Stimulated activated CD4-positive, alpha-beta T cell treated with anti-CD3 and anti-CD28 coated beads, Interleukin-2, amount 100 ng/mL, for 24 hours (primary cell): ENCODE measurements around the gene CYP21A2.
"Not testable (repeated sequence)": the region's sequence is repeated elsewhere in the genome, so short reads cannot be mapped to it uniquely, and the experiment has no call there.

Source experiments
- DNase-seq, 2 donors: peaks; one replicate each; pipeline ENCODE4 v3.0.0-alpha.2; 2020

CYP21A2 gene

GRCh38 chr6:32056254-32056653 lies 18.0 kb downstream of the CYP21A2 start:
- no peak for DNase-seq

DNA sequence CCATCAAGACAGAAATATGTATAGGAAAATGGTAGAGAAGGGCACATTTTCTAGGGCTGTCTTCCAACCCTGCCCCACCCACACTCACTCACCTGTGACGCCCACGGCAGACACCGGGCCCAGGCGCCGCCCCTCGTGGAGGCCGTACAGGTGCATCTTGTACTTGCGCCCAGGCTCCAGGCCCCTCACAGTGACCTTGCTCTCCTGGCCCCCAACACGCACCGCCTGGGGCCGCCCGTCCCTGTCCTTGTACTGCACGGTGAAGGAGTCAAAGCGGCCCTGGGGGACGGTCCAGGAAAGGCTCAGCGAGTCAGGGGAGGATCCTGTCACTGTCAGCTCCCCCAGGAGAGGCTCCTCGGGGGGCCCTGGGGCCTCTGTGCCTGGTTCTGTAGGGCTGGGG lies 19.8 kb downstream of the CYP21A2 start:
- DNase-seq = no peak

- no peak for DNase-seq
Observed at GRCh38 chr6:32058511-32058963, 20.3 kb downstream of the CYP21A2 start.

GRCh38 chr6:32060966-32061655 lies 22.9 kb downstream of the CYP21A2 start:
- DNase-seq = no peak

DNA sequence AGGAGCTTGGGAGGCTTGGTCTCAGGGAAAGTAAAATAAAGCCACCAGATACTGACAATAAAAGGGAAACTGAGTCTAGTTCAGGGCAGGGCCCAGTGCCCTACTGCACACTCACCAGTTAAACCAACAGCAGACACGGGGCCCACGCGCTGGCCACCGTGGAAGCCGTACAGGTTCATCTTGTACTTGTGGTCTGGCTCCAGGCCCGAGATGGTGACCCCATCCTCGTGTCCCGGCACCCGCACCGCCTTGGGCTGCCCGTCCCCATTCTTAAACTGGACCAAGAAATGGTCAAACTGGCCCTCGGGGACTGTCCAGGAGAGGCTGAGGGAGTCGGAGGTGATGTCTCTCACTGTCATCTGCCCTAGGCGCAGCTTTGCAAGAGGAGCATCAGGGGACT lies 26.5 kb downstream of the CYP21A2 start:
- DNase-seq = no peak

DNA sequence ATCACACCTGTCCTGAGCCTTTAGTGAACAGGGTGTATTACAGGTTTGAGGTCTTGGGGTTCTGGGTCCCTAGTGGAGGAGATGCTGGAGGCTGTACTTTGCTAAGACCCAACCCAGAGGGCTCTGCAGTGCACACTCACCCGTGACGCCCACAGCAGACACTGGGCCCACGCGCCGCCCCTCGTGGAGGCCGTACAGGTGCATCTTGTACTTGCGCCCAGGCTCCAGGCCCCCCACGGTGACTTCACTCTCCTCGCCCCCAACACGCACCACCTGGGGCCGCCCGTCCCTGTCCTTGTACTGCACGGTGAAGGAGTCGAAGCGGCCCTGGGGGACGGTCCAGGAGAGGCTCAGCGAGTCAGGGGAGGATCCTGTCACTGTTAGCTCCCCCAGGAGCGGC lies 29.3 kb downstream of the CYP21A2 start:
- DNase-seq = not testable (repeated sequence)

DNA sequence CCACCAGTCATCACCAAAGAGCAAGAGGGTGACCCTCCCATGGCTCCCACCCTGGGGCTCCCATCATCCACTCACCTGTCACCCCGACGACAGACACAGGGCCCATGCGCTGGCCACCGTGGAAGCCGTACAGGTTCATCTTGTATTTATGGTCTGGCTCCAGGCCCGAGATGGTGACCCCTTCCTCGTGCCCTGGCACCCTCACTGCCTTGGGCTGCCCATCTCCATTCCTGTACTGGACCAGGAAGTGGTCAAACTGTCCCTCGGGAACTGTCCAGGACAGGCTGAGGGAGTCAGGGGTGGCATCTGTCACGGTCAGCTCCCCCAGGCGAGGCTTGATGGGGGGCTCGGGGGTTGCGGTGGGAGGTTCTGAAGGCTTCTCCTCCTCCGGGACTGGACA lies 30.1 kb downstream of the CYP21A2 start:
- not testable (repeated sequence) for DNase-seq

DNA sequence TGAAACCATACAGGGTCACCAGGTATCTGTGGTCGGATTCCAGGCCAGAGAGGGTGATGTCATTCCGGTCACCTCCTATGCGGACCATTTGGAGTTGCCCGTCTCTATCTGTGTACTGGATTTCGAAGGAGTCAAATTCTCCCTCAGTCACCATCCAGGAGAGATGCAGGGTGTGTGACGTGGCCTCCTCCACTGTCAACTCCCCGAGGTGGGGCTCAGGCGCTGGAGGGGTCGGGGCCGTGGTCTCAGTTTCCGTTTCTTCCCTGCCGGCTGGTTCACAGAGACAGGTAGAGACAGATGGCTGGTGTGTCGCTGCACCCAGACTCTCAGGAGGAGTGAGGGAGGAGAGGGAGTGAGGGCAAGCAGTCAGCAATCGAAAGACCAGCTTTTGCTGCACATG lies 30.7 kb downstream of the CYP21A2 start:
- DNase-seq = no peak

DNA sequence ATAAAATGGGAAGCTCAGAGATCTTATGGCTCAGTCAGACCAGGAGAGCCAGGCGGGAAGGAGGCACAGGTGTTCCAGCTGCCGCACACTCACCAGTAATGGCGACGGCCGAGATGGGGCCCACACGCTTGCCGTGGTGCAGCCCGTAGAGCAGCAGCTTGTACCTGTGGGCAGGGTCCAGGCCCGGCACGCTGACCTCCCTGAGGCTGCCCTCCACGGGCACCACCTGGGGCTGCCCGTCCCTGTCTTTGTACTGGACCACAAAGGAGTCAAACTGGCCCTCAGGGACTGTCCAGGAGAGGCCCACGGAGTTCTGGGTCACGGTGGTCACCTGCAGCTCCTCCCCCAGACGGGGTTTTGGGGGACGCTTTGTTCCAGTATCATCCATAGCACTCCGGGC lies 31.2 kb downstream of the CYP21A2 start:
- no peak for DNase-seq

DNA sequence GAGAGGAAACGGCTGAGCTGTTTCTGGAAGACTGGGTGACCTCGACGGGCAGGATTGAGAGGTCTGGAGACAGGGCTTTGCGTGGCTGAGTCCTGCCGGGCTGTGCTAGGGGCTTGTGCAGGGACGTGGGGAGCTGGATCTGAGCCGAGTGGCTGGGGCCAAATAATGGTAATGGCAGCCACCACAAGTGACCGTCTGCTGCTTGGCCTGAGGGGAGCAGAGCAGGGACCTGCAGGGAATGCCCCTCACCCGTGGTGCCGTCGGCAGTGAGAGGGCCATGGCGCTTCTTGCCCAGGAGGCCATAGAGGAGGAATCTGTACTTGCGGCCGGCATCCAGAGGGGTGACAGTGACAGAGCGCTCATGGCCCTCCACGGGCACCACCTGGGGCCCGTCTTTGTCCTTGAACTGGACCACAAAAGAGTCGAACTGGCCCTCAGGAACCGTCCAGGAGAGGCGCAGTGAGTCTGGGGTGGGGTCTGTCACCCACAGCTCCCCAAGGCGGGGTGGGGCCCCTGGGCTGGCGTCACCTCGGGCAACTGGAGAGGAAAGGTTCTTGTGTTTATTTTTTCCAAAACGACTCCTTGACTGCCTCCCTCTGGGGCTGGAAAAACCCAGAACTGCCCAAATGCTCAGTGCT lies 31.8 kb downstream of the CYP21A2 start:
- DNase-seq = no peak

GRCh38 chr6:32070814-32071543 lies 32.8 kb downstream of the CYP21A2 start:
- no peak for DNase-seq

DNA sequence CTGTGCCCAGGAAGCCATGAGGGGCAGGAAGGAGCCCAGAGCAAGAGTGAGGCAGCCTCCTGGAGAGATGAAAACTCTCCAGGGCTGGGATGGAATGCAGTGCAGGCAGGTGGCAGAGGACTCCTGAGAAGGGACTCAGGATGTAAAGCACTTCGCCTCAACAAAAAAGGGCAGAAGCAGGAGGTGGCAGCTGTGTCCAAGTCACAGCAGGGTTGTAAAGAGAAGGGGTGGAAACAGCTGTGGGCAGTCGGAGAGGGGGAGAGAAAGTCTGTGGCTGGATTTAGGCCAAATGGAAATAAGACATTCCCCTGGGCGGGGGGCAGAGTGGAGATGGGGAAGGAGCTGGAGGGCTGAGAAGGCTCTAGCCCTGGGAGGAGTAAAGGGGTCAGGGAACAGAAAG lies 34.9 kb downstream of the CYP21A2 start:
- DNase-seq = no peak

GRCh38 chr6:32073613-32074012 lies 35.4 kb downstream of the CYP21A2 start:
- DNase-seq = no peak

GRCh38 chr6:32074996-32075532 lies 36.8 kb downstream of the CYP21A2 start:
- no peak for DNase-seq

GRCh38 chr6:32075781-32076180 lies 37.6 kb downstream of the CYP21A2 start:
- no peak for DNase-seq

GRCh38 chr6:32076321-32076809 lies 38.1 kb downstream of the CYP21A2 start:
- DNase-seq = no peak

DNA sequence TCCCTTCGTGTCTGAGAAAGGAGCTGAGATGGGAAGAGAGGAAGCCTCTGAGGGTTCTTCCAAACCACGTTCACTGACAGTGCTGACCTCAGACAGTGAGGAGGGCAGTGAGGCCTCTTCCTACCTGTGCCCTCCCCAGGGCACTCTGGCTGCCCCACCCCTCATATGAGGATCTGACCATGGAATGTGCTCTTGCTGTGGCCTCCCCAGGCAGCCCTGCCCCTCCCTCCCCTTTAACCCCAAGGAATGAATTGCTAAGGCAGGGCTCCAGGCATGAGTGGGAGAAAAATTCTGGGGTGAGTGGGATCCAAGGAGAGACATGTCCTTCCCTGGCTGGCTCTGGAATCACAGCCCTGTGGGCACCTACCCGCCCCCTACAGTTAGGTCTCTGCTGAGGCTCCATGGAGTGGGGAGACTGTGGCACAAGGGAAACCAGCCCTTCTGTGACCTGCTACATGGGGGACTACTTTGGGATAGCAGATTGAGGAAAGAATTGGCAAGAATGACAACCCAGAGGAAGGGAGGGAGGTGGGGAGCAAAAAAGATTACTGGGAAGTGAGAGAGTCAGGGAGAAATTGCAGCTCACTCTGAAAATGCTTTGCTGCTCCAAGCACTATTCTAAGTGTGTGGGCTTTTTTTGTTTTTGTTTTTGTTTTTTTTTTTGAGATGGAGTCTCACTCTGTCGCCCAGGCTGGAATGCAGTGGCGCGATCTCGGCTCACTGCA lies 41.5 kb downstream of the CYP21A2 start:
- no peak for DNase-seq

- no peak for DNase-seq
Observed at GRCh38 chr6:32081168-32081990, 43.2 kb downstream of the CYP21A2 start.

DNA sequence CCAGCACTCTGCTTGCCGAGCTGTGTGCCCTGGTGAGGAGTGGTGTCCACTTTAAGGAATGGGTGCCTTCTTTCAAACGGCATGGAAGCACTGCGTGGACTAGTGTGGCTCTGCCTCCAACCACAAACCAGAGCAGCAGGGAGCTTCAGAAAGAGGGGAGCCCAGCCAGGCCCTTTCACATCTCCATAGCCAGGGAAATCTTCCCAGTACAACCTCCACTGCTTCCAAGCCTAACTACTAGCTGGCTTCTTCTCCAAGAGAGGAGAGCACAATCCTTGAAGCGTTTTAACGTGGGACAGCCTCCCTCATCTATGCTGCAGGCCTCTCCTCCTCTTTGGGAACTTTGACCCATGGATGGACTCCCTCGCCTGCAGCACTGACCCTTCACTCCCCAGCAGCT lies 44.3 kb downstream of the CYP21A2 start:
- DNase-seq = no peak

DNA sequence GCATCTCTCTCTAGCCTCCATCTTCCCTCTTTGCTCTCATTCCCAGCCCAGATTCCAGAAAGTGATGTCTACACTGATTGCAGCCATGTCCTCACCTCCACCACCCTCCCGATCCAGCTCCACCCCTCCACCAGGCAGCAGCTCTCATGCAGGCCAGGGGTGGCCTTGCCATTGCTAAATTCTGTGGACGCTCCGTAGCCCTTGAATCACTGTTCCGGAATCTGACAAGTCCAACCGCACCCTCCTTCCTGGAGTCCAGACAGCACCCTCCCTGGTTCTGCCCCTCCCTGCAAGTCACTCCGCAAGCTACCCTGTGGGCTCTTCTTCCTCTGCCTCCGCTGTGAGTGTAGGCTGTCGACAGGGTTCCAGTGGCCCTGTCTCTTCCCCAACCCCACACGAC lies 44.7 kb downstream of the CYP21A2 start:
- DNase-seq = no peak

DNA sequence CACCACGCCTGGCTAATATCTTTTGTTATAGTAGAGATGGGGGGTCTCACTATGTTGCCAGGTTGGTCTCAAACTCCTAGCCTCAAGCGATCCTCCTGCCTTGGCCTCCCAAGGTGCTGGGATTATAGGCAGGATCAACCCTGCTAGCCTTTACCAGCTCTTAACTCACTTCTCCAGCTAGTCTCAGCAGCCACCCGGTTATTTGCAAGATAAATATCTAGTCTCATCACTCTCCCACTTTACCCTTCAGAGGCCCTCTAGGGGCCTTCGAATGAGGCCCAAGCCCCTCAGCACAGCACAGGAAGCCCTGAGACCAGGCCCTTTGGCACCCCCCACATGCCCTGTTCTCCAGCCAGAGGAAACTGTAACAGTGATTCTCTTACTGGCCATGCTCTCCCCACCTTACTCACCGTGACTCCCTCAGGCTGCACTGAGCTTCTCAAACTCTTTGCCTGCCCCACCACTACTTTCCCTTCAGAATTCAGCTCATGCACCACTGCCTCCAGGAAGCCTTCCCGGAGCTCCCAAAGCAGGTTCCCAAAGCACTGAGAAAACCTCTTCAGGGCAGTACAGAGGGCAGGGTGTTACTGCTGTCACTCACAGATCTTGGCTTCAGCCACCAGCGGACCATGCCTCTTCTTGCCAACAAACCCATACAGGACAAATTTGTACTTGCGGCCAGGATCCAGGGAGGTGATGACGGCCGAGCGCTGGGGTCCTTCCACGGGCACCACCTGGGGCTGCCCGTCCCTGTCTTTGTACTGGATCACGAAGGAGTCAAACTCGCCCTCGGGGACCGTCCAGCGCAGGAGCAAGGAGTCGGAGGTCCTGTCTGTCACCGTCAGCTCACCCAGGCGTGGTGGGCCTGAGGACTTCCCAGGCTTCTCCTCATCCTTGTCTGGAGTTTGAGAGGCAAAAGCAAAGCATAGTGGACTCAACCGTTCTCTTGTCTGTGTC lies 45.9 kb downstream of the CYP21A2 start:
- no peak for DNase-seq
